Caco-2 (cell line): ENCODE data around the gene SH3YL1. TPM values are rescaled to one million over a fixed set of nuclear protein-coding genes. Genes with fewer than 3 reads are reported as not detected.

Source experiments
- BruUV-seq: library from RNA; stranded (reverse); fragments of 400-500 nt; replicated peaks from 2 replicates; lab custom pipeline; 2021; lab: Mats Ljungman, UMichigan
- CTCF ChIA-PET: fragments of 300-600 bp; sonication (Branson Sonifier 250); formaldehyde crosslinking; loops from one replicate; lab custom pipeline; 2022; ENCODE audit warnings: antibody characterized with exemption; lab: Charles Lee
- POLR2A ChIA-PET: fragments of 300-600 bp; sonication (Branson Sonifier 250); formaldehyde crosslinking; loops from one replicate; lab custom pipeline; 2022; ENCODE audit warnings: antibody characterized with exemption; lab: Charles Lee
- DNase-seq, 2 experiments: peaks; one replicate each; pipeline versions ENCODE4 v3.0.0 to v3.0.0-alpha.2; 2020 to 2022
- H3K27me3 ChIP-seq: replicated peaks from 2 replicates; pipeline ENCODE4 v1.6.0; 2011; ENCODE audit warnings: low read length; ENCODE audit not compliant: control insufficient read depth, insufficient read depth
- H3K36me3 ChIP-seq: 2 replicates; pipeline ENCODE4 v1.5.1; 2011; ENCODE audit warnings: low read length; ENCODE audit not compliant: control insufficient read depth, insufficient read depth
- H3K4me1 ChIP-seq: fragments of 250-450 bp; sonication (Bioruptor Pico); 2 replicates; pipeline ENCODE4 v1.5.1; 2020; ENCODE audit warnings: mild to moderate bottlenecking
- H3K4me3 ChIP-seq: 2 replicates; pipeline ENCODE4 v1.5.1; 2011; ENCODE audit warnings: low read depth, mild to moderate bottlenecking, control low read depth, low read length
- H3K9me3 ChIP-seq: fragments of 250-450 bp; sonication (Bioruptor Pico); 2 replicates; pipeline ENCODE4 v1.5.1; 2020; ENCODE audit warnings: mild to moderate bottlenecking, moderate library complexity
- H3K27ac Mint-ChIP-seq: one replicate; pipeline ENCODE4 v1.8.0; 2022; ENCODE audit warnings: mixed read lengths; ENCODE audit not compliant: unreplicated experiment
- H3K27me3 Mint-ChIP-seq: one replicate; pipeline ENCODE4 v1.8.0; 2022; ENCODE audit warnings: mixed read lengths; ENCODE audit not compliant: insufficient read depth, unreplicated experiment
- H3K36me3 Mint-ChIP-seq: one replicate; pipeline ENCODE4 v1.8.0; 2022; ENCODE audit warnings: mild to moderate bottlenecking, mixed read lengths; ENCODE audit not compliant: insufficient read depth, unreplicated experiment
- H3K4me1 Mint-ChIP-seq: one replicate; pipeline ENCODE4 v1.8.0; 2022; ENCODE audit warnings: low read depth, mixed read lengths; ENCODE audit not compliant: unreplicated experiment
- H3K4me3 Mint-ChIP-seq: one replicate; pipeline ENCODE4 v1.8.0; 2022; ENCODE audit warnings: mild to moderate bottlenecking, moderate library complexity, mixed read lengths; ENCODE audit not compliant: unreplicated experiment
- H3K9me3 Mint-ChIP-seq: one replicate; pipeline ENCODE4 v1.8.0; 2022; ENCODE audit warnings: mixed read lengths; ENCODE audit not compliant: unreplicated experiment
- intact Hi-C: fragments of 100-400 bp; cut with micrococcal nuclease; formaldehyde crosslinking; loops from one replicate; pipeline ENCODE4 v1.10.0; 2022; ENCODE audit not compliant: unreplicated experiment
- total RNA-seq: library from RNA; stranded (reverse); gene quantifications from 2 replicates; pipeline ENCODE4 v1.2.3, GENCODE V29; 2022
- TF ChIP-seq, protein P1 (sequence below), 2 experiments: fragments of 200-600 bp in 1 of 2; IDR thresholded peaks; 1 replicate in 1 of 2; 2 replicates in 1 of 2; pipeline versions ENCODE4 v1.5.1 to v1.8.0; 2011 to 2022; ENCODE audit warnings: antibody characterized with exemption in 1 of 2, control low read depth in 1 of 2, inconsistent platforms in 1 of 2, low read depth in 1 of 2, low read length in 1 of 2, mild to moderate bottlenecking in 1 of 2, moderate library complexity in 1 of 2; ENCODE audit not compliant: insufficient read depth in 1 of 2, severe bottlenecking in 1 of 2, unreplicated experiment in 1 of 2

SH3YL1 gene
- total RNA-seq, 1 experiment from 2014 or later = 76.0 TPM

DNA sequence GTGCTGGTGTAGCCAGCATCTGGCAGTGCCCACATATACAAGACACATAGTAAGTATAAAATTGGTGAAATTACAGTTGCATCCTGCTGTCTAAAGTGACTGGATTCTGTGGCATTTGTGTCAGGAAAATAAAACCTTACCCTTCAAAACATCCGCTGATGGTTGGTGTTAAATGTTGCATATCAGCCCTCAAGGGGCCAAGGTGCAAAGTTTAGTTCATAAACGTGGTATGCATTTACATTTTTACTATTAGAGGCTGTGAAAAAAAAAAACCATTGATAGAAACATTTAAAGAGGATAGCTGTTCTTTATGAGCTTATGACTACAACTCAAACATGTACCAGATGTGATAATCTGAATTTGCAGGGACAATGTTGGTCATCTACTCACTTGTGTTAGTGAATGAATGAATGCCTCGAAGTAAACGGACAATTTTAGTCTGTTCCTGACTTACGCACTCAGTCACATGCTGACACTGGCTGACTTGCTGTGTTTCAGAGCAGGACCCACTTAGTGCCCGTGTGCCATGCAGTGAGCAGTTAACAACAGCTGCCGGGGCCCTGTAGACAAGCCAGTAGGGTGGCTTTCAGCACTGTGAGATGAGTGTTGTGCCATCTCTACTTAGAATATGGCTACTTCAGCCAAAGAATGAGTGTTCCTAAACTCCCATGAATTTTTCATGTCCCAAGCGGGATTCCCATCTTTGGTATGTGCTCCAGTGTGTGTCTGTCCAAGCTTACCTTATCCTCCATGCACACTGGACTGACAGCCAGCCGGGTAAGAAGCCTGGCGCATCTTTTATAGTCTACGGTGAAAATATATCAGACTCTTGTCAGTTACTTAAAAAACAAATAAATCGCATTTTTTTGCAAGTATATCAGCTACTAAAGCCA, 18.8 kb upstream of the SH3YL1 start:
- no peaks in the 10 kb centered on the region for H3K27me3 ChIP-seq
- DNase-seq = no peak
- POLR2A ChIA-PET = no interaction called here
- no TSS peak for BruUV-seq
- no peaks in the 10 kb centered on the region for H3K9me3 Mint-ChIP-seq
- H3K36me3 Mint-ChIP-seq = peaks cover 37% of the 10 kb centered on the region
- no peak overlapping the region for H3K27ac Mint-ChIP-seq
- no peaks in the 10 kb centered on the region for H3K9me3 ChIP-seq
- no peak overlapping the region for H3K4me3 ChIP-seq
- H3K4me1 Mint-ChIP-seq = no peaks in the 10 kb centered on the region
- H3K4me1 ChIP-seq = no peaks in the 10 kb centered on the region
- H3K4me3 Mint-ChIP-seq = no peak overlapping the region
- CTCF ChIA-PET = no interaction called here
- no peaks in the 10 kb centered on the region for H3K36me3 ChIP-seq
- TF ChIP-seq, protein P1, sequence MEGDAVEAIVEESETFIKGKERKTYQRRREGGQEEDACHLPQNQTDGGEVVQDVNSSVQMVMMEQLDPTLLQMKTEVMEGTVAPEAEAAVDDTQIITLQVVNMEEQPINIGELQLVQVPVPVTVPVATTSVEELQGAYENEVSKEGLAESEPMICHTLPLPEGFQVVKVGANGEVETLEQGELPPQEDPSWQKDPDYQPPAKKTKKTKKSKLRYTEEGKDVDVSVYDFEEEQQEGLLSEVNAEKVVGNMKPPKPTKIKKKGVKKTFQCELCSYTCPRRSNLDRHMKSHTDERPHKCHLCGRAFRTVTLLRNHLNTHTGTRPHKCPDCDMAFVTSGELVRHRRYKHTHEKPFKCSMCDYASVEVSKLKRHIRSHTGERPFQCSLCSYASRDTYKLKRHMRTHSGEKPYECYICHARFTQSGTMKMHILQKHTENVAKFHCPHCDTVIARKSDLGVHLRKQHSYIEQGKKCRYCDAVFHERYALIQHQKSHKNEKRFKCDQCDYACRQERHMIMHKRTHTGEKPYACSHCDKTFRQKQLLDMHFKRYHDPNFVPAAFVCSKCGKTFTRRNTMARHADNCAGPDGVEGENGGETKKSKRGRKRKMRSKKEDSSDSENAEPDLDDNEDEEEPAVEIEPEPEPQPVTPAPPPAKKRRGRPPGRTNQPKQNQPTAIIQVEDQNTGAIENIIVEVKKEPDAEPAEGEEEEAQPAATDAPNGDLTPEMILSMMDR (IDR thresholded peaks at IDR 0.05; ENCODE audit: insufficient read depth in 1 of 2, low read depth in 1 of 2, low read length in 1 of 2, severe bottlenecking in 1 of 2, unreplicated experiment in 1 of 2) = no peak
- intact Hi-C loops = no loop called here
- peaks cover 7% of the 10 kb centered on the region for H3K27me3 Mint-ChIP-seq

GRCh38 chr2:281381-281780, 17.5 kb upstream of the SH3YL1 start:
- ChIA-PET CTCF (no interaction called here), POLR2A (no interaction called here)
- Mint-ChIP-seq H3K4me1 (no peaks in the 10 kb centered on the region), H3K27ac (no peak overlapping the region), H3K4me3 (no peak overlapping the region), H3K9me3 (no peaks in the 10 kb centered on the region), H3K36me3 (peaks cover 45% of the 10 kb centered on the region), H3K27me3 (peaks cover 7% of the 10 kb centered on the region)
- no peak for DNase-seq
- H3K9me3 ChIP-seq = no peaks in the 10 kb centered on the region
- H3K4me3 ChIP-seq = no peak overlapping the region
- H3K4me1 ChIP-seq = no peaks in the 10 kb centered on the region
- intact Hi-C loops = no loop called here
- no peaks in the 10 kb centered on the region for H3K36me3 ChIP-seq
- TF ChIP-seq, protein P1 (IDR thresholded peaks at IDR 0.05; ENCODE audit: insufficient read depth in 1 of 2, low read depth in 1 of 2, low read length in 1 of 2, severe bottlenecking in 1 of 2, unreplicated experiment in 1 of 2) = no peak
- BruUV-seq = no TSS peak
- H3K27me3 ChIP-seq = no peaks in the 10 kb centered on the region

GRCh38 chr2:280650-281110, 16.8 kb upstream of the SH3YL1 start:
- H3K27me3 Mint-ChIP-seq = peaks cover 2% of the 10 kb centered on the region
- H3K27ac Mint-ChIP-seq = no peak overlapping the region
- POLR2A ChIA-PET = no interaction called here

More at GRCh38 chr2:280650-281110, 16.8 kb upstream of the SH3YL1 start:
- TF ChIP-seq, protein P1 (IDR thresholded peaks at IDR 0.05; ENCODE audit: insufficient read depth in 1 of 2, low read depth in 1 of 2, low read length in 1 of 2, severe bottlenecking in 1 of 2, unreplicated experiment in 1 of 2) = no peak
- H3K4me1 ChIP-seq = no peaks in the 10 kb centered on the region
- no peaks in the 10 kb centered on the region for H3K9me3 Mint-ChIP-seq
- no peak for DNase-seq
- no peaks in the 10 kb centered on the region for H3K4me1 Mint-ChIP-seq
- intact Hi-C loops = no loop called here
- no peak overlapping the region for H3K4me3 ChIP-seq
- H3K9me3 ChIP-seq = no peaks in the 10 kb centered on the region
- BruUV-seq = no TSS peak
- no peak overlapping the region for H3K4me3 Mint-ChIP-seq
- CTCF ChIA-PET = no interaction called here
- H3K27me3 ChIP-seq = no peaks in the 10 kb centered on the region
- 0 out of 2 replicates have a peak, but pooled peaks cover 2% of the 10 kb centered on the region for H3K36me3 ChIP-seq
- peaks cover 52% of the 10 kb centered on the region for H3K36me3 Mint-ChIP-seq
